ENCODE results near the gene MTHFD1L.

- TF ChIP-seq, protein P1, sequence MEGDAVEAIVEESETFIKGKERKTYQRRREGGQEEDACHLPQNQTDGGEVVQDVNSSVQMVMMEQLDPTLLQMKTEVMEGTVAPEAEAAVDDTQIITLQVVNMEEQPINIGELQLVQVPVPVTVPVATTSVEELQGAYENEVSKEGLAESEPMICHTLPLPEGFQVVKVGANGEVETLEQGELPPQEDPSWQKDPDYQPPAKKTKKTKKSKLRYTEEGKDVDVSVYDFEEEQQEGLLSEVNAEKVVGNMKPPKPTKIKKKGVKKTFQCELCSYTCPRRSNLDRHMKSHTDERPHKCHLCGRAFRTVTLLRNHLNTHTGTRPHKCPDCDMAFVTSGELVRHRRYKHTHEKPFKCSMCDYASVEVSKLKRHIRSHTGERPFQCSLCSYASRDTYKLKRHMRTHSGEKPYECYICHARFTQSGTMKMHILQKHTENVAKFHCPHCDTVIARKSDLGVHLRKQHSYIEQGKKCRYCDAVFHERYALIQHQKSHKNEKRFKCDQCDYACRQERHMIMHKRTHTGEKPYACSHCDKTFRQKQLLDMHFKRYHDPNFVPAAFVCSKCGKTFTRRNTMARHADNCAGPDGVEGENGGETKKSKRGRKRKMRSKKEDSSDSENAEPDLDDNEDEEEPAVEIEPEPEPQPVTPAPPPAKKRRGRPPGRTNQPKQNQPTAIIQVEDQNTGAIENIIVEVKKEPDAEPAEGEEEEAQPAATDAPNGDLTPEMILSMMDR (conservative IDR thresholded peaks at IDR 0.05 in 1 of 2, IDR thresholded peaks at IDR 0.05 in 1 of 2; ENCODE audit: extremely low read depth in 1 of 2, insufficient read depth in 1 of 2, low read depth in 1 of 2, low read length in 2 of 2): no peak
- TF ChIP-seq EZH2 (IDR thresholded peaks at IDR 0.05; ENCODE audit: borderline replicate concordance, low read length): no peak
These were observed 75.4 kb downstream of the MTHFD1L start for GRCh38 chr6:150940941-150941340.

Data from mammary epithelial cell (primary cell).